Raji (cell line): ENCODE data around the gene ORMDL1.

ENCODE experiments used
- POLR2A ChIP-seq: IDR thresholded peaks from 2 replicates; pipeline ENCODE4 v1.6.1; 2011; ENCODE audit warnings: low read depth, low read length, control low read depth; ENCODE audit not compliant: insufficient read depth

Gene ORMDL1, protein sequence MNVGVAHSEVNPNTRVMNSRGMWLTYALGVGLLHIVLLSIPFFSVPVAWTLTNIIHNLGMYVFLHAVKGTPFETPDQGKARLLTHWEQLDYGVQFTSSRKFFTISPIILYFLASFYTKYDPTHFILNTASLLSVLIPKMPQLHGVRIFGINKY

DNA sequence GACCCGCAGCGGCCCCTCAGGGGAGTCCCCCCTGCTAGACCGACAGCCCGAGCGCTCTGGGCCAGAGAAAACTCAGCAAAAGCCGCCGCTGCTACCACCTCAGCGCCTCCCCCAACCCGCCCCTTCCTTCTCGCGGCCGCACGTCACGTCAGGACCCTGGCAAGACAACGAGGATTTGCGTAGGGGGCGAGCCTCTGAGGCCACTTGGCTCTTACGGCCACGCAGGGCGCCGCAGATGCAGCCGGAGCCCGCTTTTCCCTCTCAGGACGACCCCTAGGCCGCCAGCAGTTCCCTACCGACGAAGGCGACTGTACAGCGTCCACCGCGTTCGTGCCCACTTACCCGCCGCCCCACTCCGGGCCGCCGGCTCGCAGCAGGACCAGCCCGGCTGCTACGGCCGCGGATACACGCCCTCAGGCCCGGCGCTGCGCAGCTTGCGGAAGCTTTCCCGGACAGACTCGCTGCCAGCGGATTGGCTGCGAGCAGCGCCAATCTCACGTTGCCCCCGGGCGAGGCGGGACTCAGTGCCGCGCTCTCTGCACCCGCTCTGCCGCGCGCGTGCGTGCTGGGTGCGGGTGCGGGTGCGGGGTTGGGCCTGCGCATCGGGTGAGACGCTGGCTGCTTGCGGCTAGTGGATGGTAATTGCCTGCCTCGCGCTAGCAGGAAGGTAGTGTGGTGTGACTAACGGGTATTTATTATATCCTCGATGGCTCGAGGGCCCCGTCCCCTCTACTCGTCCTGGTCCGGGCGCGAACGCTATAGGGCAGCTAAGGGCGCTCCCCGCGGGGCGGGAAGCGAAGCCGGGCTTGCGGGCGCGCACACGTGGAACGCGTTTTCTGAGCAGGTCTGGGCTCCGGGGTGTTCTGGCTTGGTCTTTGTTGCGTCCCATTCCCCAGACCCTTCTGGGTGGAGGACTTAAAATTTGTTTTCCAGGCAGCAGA is at the start of gene ORMDL1, which contains the start of gene PMS1:
TSS of gene ORMDL1 (minus strand) at position 413 of the 941 bp plus-strand sequence. CDS start 1,744 bp downstream, outside the sequence.
TSS of gene PMS1 (plus strand) at position 524 of the 941 bp plus-strand sequence. CDS start 7,360 bp downstream, outside the sequence.
- peak; percentile 98 for TF ChIP-seq POLR2A

DNA sequence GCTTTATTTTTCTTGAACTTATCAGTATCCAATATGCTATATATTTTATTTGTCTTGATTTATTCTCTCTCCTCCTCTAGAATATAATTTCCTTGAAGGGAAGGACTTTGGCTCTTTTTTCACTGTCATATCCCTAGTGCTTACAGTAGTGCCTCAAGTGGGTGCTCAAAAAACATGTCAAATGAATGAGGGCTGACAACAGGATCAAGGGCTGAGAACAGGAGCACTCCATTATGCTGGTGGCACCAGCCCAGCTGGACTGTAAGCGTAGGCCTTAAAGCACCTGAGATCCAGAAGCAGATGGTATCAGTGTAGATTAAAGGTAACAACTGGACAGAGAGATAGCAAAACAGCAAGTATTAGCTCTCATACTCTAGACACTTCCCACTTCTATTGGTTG is 46.4 kb upstream of the ORMDL1 start:
- no peak for TF ChIP-seq POLR2A

GRCh38 chr2:189829102-189829833 is 45.1 kb upstream of the ORMDL1 start:
- TF ChIP-seq POLR2A: no peak

GRCh38 chr2:189826039-189826438 is 41.9 kb upstream of the ORMDL1 start:
- no peak for TF ChIP-seq POLR2A

- no peak for TF ChIP-seq POLR2A
Measured at GRCh38 chr2:189824694-189825396, 40.7 kb upstream of the ORMDL1 start.

DNA sequence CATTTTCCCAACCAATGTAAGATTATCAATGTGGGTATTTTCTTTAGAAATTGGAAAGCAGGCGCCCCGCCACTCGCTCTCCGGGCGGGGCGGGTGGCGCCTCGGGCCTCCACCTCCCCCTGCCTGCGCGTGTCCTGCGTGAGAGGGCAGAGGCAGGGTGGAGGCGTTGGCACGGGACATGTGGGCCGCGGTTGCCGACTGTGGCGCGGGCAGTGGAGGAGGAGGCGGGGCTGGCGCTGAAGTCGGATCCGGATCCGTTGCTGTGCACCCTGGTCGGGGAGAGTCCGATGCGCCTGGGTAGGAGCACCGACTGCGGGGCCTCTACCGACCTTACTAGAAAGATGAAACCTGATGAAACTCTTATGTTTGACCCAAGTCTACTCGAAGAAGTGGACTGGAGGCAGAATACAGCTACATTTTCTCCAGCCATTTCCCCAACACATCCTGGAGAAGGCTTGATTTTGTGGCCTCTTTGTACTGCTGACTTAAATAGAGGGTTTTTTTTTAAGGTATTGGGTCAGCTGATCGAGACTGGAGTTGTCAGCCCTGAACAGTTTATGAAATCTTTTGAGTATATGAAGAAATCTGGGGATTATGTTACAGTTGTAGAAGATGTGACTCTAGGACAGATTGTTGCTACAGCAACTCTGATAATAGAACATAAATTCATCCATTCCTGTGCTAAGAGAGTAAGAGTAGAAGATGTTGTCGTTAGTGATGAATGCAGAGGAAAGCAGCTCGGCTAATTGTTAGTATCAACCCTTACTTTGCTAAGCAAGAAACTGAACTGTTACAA is 38.0 kb upstream of the ORMDL1 start:
- TF ChIP-seq POLR2A: no peak

- no peak for TF ChIP-seq POLR2A
Measured at GRCh38 chr2:189819297-189819704, 35.2 kb upstream of the ORMDL1 start.

GRCh38 chr2:189818249-189819038 is 34.3 kb upstream of the ORMDL1 start:
- no peak for TF ChIP-seq POLR2A

DNA sequence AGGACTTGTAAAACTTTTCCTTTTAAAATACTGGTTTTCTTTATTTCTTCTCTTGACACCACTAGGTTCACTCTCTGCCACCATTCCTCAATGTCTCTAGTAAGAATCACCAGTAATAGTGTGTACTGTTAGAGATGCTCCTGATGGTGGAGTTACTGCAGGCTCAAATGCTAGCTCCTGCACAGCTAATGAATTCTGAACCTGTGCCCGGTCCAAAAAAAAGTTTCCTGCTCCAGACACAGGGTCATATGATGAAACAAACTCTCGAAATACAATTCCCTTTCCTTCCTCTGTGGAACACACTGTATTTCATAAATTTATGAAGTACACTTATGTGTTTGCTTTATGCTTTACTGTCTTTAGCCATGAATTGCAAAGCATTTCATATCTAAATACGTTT is 19.3 kb upstream of the ORMDL1 start:
- TF ChIP-seq POLR2A: no peak

- no peak for TF ChIP-seq POLR2A
Measured at GRCh38 chr2:189802396-189802912, 18.3 kb upstream of the ORMDL1 start.

- TF ChIP-seq POLR2A: no peak
Measured at GRCh38 chr2:189799531-189799930, 15.4 kb upstream of the ORMDL1 start.

DNA sequence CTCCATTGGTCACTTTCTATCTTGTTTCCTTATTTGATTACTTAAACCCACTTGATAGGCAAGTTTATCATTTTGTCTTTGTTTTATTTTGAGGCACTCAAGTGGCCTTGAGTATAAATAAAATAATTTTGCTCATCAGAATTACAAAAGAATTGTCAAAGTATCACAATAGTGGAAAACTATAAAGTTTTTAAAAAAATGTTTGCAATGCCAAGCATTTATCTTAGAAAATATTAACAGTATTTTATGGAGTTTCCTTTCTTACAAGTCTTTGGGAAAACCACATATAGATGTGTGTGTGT is 14.8 kb upstream of the ORMDL1 start:
- TF ChIP-seq POLR2A: no peak

- no peak for TF ChIP-seq POLR2A
Measured at GRCh38 chr2:189798312-189799029, 14.3 kb upstream of the ORMDL1 start.

DNA sequence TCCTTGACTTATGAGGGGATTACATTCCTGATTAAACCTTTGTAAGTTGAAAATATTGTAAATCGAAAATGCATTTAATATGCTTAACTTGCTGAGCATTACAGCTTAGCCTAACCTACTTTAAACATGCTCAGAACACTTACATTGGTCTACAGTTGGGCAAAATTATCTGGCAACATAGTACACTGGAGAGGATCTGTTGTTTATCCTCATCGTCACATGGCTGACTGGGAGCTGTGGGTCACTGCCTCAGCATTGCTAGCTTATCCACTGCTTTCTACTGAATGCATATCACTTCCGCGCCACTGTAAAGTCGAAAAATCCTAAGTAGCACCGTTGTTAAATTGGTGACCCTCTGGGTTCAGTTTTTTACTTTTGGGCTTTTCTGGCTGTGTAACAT is 13.8 kb upstream of the ORMDL1 start:
- TF ChIP-seq POLR2A: no peak
